ENCODE results near the gene KDM2A. TPM values are rescaled to one million over a fixed set of nuclear protein-coding genes. Genes with fewer than 3 reads are reported as not detected.

The KDM2A gene
- total and polyA plus RNA-seq, 2 of the 13 experiments (the other 11 are each of a cell fraction or from before 2014, with no cell fraction given), result 31.3 to 31.4 TPM

DNA sequence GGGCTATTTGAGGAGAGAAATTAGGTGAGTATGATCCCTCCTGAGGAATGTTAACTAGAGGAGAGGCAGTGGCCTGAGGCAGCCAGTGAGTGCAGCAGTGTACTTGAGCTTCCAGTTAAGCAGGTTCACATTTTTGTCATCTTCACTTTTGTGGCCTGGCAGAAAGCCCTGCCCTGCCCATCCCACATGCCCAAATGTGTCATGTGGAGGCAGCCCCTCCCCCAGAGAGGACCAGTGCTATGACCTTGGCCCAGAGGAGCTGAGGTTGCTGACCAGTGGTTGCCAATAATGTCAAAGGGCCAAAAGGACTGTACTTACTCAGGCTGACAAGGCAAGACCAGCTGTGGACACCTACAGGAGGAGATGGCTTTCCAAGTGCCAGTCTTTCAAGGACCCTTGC lies 129.6 kb downstream of the KDM2A start (continued):
- TF ChIP-seq HOXA3 (CRISPR knock-in tag; IDR thresholded peaks at IDR 0.05) (peak; percentile 49; the same call in 1 of the 2 replicates), NRL (CRISPR knock-in tag; IDR thresholded peaks at IDR 0.05; ENCODE audit: borderline replicate concordance) (peak; percentile 57; the same call in 1 of the 2 replicates), ZFX (CRISPR knock-in tag; IDR thresholded peaks at IDR 0.05; ENCODE audit: low read depth) (0 out of 2 replicates have a peak, but pooled peaks have one; percentile 25), HDAC1 (CRISPR knock-in tag; IDR thresholded peaks at IDR 0.05) (no peak), NR2F1 (CRISPR knock-in tag; IDR thresholded peaks at IDR 0.05) (peak in 1 of 2 experiments; percentile 21; a peak in 1 of 4 replicates), RBM22 (optimal IDR thresholded peaks at IDR 0.05; ENCODE audit: low read length) (peak; percentile 63), ATF1 (CRISPR knock-in tag; IDR thresholded peaks at IDR 0.05) (0 out of 2 replicates have a peak, but pooled peaks have one; percentile 38)
- TF ChIP-seq, protein P1, sequence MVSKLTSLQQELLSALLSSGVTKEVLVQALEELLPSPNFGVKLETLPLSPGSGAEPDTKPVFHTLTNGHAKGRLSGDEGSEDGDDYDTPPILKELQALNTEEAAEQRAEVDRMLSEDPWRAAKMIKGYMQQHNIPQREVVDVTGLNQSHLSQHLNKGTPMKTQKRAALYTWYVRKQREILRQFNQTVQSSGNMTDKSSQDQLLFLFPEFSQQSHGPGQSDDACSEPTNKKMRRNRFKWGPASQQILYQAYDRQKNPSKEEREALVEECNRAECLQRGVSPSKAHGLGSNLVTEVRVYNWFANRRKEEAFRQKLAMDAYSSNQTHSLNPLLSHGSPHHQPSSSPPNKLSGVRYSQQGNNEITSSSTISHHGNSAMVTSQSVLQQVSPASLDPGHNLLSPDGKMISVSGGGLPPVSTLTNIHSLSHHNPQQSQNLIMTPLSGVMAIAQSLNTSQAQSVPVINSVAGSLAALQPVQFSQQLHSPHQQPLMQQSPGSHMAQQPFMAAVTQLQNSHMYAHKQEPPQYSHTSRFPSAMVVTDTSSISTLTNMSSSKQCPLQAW (CRISPR knock-in tag; IDR thresholded peaks at IDR 0.05), result 0 out of 2 replicates have a peak, but pooled peaks have one; percentile 38
- TF ChIP-seq, protein P2, sequence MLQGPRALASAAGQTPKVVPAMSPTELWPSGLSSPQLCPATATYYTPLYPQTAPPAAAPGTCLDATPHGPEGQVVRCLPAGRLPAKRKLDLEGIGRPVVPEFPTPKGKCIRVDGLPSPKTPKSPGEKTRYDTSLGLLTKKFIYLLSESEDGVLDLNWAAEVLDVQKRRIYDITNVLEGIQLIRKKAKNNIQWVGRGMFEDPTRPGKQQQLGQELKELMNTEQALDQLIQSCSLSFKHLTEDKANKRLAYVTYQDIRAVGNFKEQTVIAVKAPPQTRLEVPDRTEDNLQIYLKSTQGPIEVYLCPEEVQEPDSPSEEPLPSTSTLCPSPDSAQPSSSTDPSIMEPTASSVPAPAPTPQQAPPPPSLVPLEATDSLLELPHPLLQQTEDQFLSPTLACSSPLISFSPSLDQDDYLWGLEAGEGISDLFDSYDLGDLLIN (CRISPR knock-in tag; IDR thresholded peaks at IDR 0.05; ENCODE audit: borderline replicate concordance), result no peak
- TF ChIP-seq, protein P3, sequence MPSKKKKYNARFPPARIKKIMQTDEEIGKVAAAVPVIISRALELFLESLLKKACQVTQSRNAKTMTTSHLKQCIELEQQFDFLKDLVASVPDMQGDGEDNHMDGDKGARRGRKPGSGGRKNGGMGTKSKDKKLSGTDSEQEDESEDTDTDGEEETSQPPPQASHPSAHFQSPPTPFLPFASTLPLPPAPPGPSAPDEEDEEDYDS (CRISPR knock-in tag; IDR thresholded peaks at IDR 0.05), result 0 out of 2 replicates have a peak, but pooled peaks have one; percentile 13
- TF ChIP-seq, protein P4, sequence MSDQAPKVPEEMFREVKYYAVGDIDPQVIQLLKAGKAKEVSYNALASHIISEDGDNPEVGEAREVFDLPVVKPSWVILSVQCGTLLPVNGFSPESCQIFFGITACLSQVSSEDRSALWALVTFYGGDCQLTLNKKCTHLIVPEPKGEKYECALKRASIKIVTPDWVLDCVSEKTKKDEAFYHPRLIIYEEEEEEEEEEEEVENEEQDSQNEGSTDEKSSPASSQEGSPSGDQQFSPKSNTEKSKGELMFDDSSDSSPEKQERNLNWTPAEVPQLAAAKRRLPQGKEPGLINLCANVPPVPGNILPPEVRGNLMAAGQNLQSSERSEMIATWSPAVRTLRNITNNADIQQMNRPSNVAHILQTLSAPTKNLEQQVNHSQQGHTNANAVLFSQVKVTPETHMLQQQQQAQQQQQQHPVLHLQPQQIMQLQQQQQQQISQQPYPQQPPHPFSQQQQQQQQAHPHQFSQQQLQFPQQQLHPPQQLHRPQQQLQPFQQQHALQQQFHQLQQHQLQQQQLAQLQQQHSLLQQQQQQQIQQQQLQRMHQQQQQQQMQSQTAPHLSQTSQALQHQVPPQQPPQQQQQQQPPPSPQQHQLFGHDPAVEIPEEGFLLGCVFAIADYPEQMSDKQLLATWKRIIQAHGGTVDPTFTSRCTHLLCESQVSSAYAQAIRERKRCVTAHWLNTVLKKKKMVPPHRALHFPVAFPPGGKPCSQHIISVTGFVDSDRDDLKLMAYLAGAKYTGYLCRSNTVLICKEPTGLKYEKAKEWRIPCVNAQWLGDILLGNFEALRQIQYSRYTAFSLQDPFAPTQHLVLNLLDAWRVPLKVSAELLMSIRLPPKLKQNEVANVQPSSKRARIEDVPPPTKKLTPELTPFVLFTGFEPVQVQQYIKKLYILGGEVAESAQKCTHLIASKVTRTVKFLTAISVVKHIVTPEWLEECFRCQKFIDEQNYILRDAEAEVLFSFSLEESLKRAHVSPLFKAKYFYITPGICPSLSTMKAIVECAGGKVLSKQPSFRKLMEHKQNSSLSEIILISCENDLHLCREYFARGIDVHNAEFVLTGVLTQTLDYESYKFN (CRISPR knock-in tag; conservative IDR thresholded peaks at IDR 0.05), result peak; percentile 44; the same call in 1 of the 2 replicates
